Neural crest cell (in vitro differentiated cells): ENCODE results near the gene UBE2J2. TPM values are rescaled to one million over a fixed set of nuclear protein-coding genes. Genes with fewer than 3 reads are reported as not detected.

ENCODE experiments used
- DNase-seq: peaks from one replicate; pipeline ENCODE4 v3.0.0; 2021; ENCODE audit warnings: low read depth, mixed read lengths, low spot score
- H3K27ac Mint-ChIP-seq: one replicate; pipeline ENCODE4 v1.8.0; 2021; ENCODE audit warnings: mild to moderate bottlenecking, mixed read lengths; ENCODE audit not compliant: unreplicated experiment
- H3K27me3 Mint-ChIP-seq: 2 replicates; pipeline ENCODE4 v1.8.0; 2021; ENCODE audit warnings: low read depth, mild to moderate bottlenecking, mixed read lengths
- H3K36me3 Mint-ChIP-seq: 2 replicates; pipeline ENCODE4 v1.8.0; 2021; ENCODE audit warnings: low read depth, mild to moderate bottlenecking, mixed read lengths
- H3K4me1 Mint-ChIP-seq: 2 replicates; pipeline ENCODE4 v1.8.0; 2021; ENCODE audit warnings: mixed read lengths
- H3K4me3 Mint-ChIP-seq: one replicate; pipeline ENCODE4 v1.8.0; 2021; ENCODE audit warnings: mild to moderate bottlenecking, mixed read lengths
- H3K9me3 Mint-ChIP-seq: 2 replicates; pipeline ENCODE4 v1.8.0; 2021; ENCODE audit warnings: mixed read lengths
- CTCF ChIP-seq: fragments of 200-600 bp; sonication (generic); conservative IDR thresholded peaks from 2 replicates; pipeline ENCODE4 v1.5.0; 2021; ENCODE audit warnings: antibody characterized with exemption, mild to moderate bottlenecking
- total RNA-seq: library from RNA; stranded (reverse); gene quantifications from 2 replicates; pipeline ENCODE4 v1.2.1, GENCODE V29; 2021

Gene UBE2J2
- total RNA-seq, 1 donor from 2014 or later = 80.8 TPM

- H3K4me1 Mint-ChIP-seq = no peaks in the 10 kb centered on the region
- H3K27me3 Mint-ChIP-seq = peaks cover 18% of the 10 kb centered on the region
- no peaks in the 10 kb centered on the region for H3K9me3 Mint-ChIP-seq
- no peak for DNase-seq
- H3K27ac Mint-ChIP-seq = no peak overlapping the region
- no peaks in the 10 kb centered on the region for H3K36me3 Mint-ChIP-seq
- no peak for TF ChIP-seq CTCF
- no peak overlapping the region for H3K4me3 Mint-ChIP-seq
These were observed 30.4 kb downstream of the UBE2J2 start for GRCh38 chr1:1243266-1243660.

- peaks cover 14% of the 10 kb centered on the region for H3K27me3 Mint-ChIP-seq
- no peak overlapping the region for H3K4me3 Mint-ChIP-seq
- H3K27ac Mint-ChIP-seq = no peak overlapping the region
- no peaks in the 10 kb centered on the region for H3K36me3 Mint-ChIP-seq
- no peak for DNase-seq
- no peak for TF ChIP-seq CTCF
- H3K9me3 Mint-ChIP-seq = no peaks in the 10 kb centered on the region
- H3K4me1 Mint-ChIP-seq = no peaks in the 10 kb centered on the region
These were observed 31.0 kb downstream of the UBE2J2 start for GRCh38 chr1:1242461-1243265.

GRCh38 chr1:1241588-1242219 is 31.9 kb downstream of the UBE2J2 start:
- Mint-ChIP-seq H3K36me3 (no peaks in the 10 kb centered on the region), H3K27me3 (peaks cover 7% of the 10 kb centered on the region), H3K9me3 (no peaks in the 10 kb centered on the region), H3K4me3 (no peak overlapping the region), H3K27ac (no peak overlapping the region), H3K4me1 (no peaks in the 10 kb centered on the region)
- no peak for TF ChIP-seq CTCF
- no peak for DNase-seq

GRCh38 chr1:1240822-1241587 is 32.6 kb downstream of the UBE2J2 start:
- no peak for DNase-seq
- Mint-ChIP-seq H3K9me3 (no peaks in the 10 kb centered on the region), H3K27ac (no peak overlapping the region), H3K4me3 (no peak overlapping the region), H3K36me3 (no peaks in the 10 kb centered on the region), H3K4me1 (no peaks in the 10 kb centered on the region), H3K27me3 (peaks cover 7% of the 10 kb centered on the region)
- no peak for TF ChIP-seq CTCF

GRCh38 chr1:1240348-1240732 is 33.3 kb downstream of the UBE2J2 start:
- Mint-ChIP-seq H3K36me3 (no peaks in the 10 kb centered on the region), H3K9me3 (no peaks in the 10 kb centered on the region), H3K4me3 (no peak overlapping the region), H3K4me1 (no peaks in the 10 kb centered on the region), H3K27me3 (peaks cover 4% of the 10 kb centered on the region), H3K27ac (no peak overlapping the region)
- DNase-seq = no peak
- no peak for TF ChIP-seq CTCF
